ENCODE results near the gene DYNLT1. TPM values are rescaled to one million over a fixed set of nuclear protein-coding genes. Genes with fewer than 3 reads are reported as not detected.
A peak's percentile ranks its signal among the peaks of the same experiment; 100 is the strongest.
"Not testable (repeated sequence)": the region's sequence is repeated elsewhere in the genome, so short reads cannot be mapped to it uniquely, and the experiment has no call there.

DYNLT1 gene
- 100 to 1,000 TPM; 111 to 127 TPM for total RNA-seq

DNA sequence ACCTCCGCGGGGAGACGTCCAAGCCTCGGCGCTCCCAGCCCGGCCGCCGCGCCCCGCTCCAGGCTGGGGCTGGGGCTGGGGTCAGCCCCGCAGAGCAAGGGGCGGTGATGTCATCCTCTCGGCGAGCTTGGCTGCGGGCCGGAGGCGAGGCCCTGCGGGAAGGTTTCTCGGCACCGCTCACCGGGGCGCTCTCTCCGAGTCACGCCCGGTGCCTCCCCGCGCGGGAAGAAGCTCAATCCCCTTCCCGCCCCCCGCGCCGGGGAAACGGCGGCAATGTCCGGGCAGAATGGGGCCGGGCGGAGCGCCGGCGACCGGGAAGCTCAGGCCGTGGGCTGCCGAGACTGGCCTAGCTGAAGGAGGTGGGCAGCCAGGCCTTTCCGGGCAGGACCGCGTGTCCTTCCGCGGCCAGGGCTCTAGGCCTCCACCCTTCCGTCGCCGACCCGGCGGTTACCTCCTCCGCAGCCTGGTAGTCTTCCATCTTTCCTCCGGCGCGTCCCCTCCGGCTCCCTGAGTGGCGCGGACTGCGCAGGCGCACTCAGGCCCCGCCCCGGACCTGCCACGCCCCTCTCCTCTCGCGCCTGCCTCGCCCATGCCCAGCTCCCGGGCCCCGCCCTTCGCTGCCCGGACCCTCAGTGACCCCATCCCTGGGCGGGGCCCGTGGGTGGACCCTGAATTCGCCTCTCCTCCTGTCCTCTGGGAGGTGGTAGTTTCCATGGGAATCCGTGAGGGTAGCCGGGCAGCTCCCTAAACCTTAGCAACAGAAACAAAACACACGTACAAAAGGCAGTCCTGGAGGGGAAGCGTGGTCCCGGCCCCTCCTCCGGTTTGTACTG lies at the start of gene DYNLT1:
TSS of gene DYNLT1 (minus strand) at position 513 of the 833 bp plus-strand sequence. CDS start at position 478, 35 bp downstream.
- Mint-ChIP-seq H3K4me1 (ENCODE audit: low read depth) (peaks cover 83% of the 10 kb centered on the region), H3K4me3 (peak within 1 kb of the TSS; percentile 95), H3K36me3 (ENCODE audit: insufficient read depth in 2 of 2) (peaks cover 16 to 24% of the 10 kb centered on the region in 2 donors), H3K27me3 (ENCODE audit: low read depth) (no peaks in the 10 kb centered on the region), H3K27ac (peak within 1 kb of the TSS; percentile 99), H3K9me3 (no peaks in the 10 kb centered on the region)
- ATAC-seq (replicated peaks in 1 of 2) (peak; percentile 50 to 52), DNase-seq (peak; percentile 92 to 98)

DNA sequence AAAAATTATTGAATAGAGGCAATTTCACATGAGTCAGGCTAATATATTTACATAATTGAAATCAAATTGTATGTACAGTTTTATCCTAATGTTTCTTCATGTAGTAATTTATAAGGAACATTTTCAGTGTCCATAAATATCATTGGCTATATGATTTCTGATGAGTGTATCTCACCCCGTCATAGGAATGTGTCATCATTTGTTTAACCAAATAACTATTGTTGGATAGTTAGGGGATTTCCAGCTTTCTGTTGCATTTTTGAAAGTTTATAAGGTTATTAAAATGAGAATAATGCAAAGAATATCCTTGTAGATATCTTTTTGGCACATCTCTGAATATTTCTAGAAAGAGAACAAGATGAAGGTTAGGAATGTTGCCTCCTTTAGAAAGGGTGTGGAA lies 44.3 kb upstream of the DYNLT1 start:
- no peaks in the 10 kb centered on the region for H3K27me3 Mint-ChIP-seq (ENCODE audit: low read depth)
- H3K9me3 Mint-ChIP-seq = no peaks in the 10 kb centered on the region
- H3K27ac Mint-ChIP-seq = peak overlapping the region; percentile 50
- peaks cover 52% of the 10 kb centered on the region for H3K4me1 Mint-ChIP-seq (ENCODE audit: low read depth)
- ATAC-seq (replicated peaks in 1 of 2) (no peak), DNase-seq (no peak)
- no peak overlapping the region for H3K4me3 Mint-ChIP-seq
- H3K36me3 Mint-ChIP-seq (ENCODE audit: insufficient read depth in 2 of 2) = peaks cover 20 to 42% of the 10 kb centered on the region in 2 donors

DNA sequence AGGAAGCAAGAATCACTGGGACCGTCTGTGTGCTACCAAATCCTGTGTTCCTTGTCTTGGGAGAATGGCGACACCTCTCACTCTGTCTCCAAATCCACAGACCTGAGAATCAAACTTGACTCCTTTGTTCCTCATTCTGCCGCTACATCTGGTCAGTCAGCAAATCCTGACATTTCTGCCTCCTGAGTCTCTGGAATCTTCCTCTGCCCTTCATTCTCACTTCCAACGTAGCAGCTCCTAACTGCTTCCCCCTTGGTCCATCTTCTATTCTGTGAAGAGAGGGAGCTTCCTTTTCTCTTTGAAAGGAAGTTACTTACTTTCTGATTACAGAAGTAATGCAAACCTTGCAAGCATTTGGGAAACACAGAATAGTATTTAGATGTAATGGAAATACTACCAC lies 43.0 kb upstream of the DYNLT1 start:
- peaks cover 66% of the 10 kb centered on the region for H3K4me1 Mint-ChIP-seq (ENCODE audit: low read depth)
- peak overlapping the region; percentile 59 for H3K27ac Mint-ChIP-seq
- no peaks in the 10 kb centered on the region for H3K27me3 Mint-ChIP-seq (ENCODE audit: low read depth)
- peaks cover 22 to 48% of the 10 kb centered on the region in 2 donors for H3K36me3 Mint-ChIP-seq (ENCODE audit: insufficient read depth in 2 of 2)
- H3K9me3 Mint-ChIP-seq = no peaks in the 10 kb centered on the region
- peak overlapping the region in 1 of 2 donors; percentile 16 for H3K4me3 Mint-ChIP-seq
- DNase-seq = no peak
- ATAC-seq (replicated peaks in 1 of 2) = no peak

DNA sequence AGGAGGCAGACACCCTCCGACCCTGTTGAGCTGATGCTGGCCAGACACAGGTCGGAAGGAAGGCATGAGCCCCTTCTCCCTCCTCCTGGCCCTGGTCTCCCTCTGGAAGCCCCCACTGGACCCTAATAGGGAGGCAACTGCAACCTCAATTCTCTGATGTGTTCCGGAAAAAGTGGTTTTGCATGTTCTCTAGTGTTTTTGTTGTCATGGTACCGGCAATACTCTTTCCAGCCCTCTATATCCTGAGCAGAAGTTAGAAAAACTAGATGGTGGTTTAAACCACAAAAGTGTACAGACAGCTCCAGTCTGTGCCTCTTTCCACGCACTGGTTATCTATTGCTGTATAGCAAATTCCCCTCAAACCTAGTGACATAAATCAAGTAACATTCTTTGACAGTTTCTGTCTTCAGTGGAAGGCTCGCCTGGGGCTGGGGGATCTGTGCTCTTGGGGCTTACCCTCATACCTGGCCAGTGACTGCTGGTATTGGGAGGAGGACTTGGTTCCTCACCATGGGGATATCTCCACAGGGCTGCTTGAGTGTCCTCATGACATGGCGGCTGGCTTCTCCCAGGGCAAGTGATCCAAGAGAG lies 42.3 kb upstream of the DYNLT1 start:
- Mint-ChIP-seq H3K27me3 (ENCODE audit: low read depth) (no peaks in the 10 kb centered on the region), H3K27ac (peak overlapping the region; percentile 43), H3K9me3 (no peaks in the 10 kb centered on the region), H3K4me3 (peak overlapping the region in 1 of 2 donors; percentile 16), H3K4me1 (ENCODE audit: low read depth) (peaks cover 69% of the 10 kb centered on the region), H3K36me3 (ENCODE audit: insufficient read depth in 2 of 2) (peaks cover 22 to 50% of the 10 kb centered on the region in 2 donors)
- peak; percentile 87 to 89 for ATAC-seq (replicated peaks in 1 of 2)
- DNase-seq = peak; percentile 15 to 29

DNA sequence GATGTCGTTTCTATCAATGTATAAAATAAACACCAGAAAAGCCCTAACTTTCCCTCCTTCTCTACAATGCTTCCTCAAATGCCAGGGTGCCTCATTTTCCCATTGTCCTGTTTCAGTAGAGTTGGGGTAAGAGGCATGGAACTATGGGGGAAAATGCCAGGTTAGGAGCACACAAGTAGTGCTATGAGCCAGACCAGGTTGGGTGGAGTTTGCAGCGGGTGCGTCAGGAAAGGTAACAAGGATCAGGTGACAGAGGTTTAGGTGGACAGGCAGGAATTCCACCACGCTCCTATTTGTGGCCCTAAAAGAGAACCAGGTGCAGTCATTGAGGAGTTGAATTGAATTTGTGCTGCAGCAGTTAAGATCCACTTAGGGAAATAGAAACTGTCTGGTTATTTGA lies 41.8 kb upstream of the DYNLT1 start:
- Mint-ChIP-seq H3K27ac (peak overlapping the region; percentile 43), H3K4me1 (ENCODE audit: low read depth) (peaks cover 73% of the 10 kb centered on the region), H3K36me3 (ENCODE audit: insufficient read depth in 2 of 2) (peaks cover 24 to 53% of the 10 kb centered on the region in 2 donors), H3K9me3 (no peaks in the 10 kb centered on the region), H3K4me3 (peak overlapping the region; percentile 16 to 20), H3K27me3 (ENCODE audit: low read depth) (no peaks in the 10 kb centered on the region)
- DNase-seq (no peak), ATAC-seq (replicated peaks in 1 of 2) (no peak)

DNA sequence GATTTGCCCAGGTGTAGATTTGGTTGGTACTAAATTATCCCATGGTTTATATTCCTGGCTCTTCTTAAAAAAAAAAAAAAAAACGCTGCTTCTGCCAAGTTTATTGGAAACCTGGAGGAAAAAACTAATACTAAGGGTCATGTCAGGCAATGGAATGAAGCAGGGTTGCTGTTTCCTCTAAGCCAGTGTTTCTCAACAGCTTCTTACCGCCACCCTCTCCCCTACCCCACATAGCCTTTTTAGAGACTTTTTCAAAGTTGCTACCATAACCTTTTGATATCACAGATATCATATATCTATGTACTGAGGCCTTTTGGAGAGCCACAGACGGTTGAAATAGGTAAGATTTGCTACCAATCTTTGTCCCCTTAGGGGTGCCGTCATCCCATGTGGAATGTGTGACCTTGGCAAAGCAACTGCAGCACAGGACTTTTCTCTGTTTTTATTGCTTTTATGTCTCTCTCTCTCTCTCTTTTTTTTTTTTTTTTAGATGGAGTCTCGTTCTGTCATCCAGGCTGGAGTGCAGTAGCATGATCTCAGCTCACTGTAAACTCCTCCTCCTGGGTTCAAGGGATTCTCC lies 40.3 kb upstream of the DYNLT1 start:
- H3K27me3 Mint-ChIP-seq (ENCODE audit: low read depth) = no peaks in the 10 kb centered on the region
- no peaks in the 10 kb centered on the region for H3K9me3 Mint-ChIP-seq
- peaks cover 23 to 63% of the 10 kb centered on the region in 2 donors for H3K36me3 Mint-ChIP-seq (ENCODE audit: insufficient read depth in 2 of 2)
- ATAC-seq (replicated peaks in 1 of 2) (no peak), DNase-seq (no peak)
- H3K4me3 Mint-ChIP-seq = no peak overlapping the region
- H3K27ac Mint-ChIP-seq = peak overlapping the region; percentile 61
- peaks cover 77% of the 10 kb centered on the region for H3K4me1 Mint-ChIP-seq (ENCODE audit: low read depth)

DNA sequence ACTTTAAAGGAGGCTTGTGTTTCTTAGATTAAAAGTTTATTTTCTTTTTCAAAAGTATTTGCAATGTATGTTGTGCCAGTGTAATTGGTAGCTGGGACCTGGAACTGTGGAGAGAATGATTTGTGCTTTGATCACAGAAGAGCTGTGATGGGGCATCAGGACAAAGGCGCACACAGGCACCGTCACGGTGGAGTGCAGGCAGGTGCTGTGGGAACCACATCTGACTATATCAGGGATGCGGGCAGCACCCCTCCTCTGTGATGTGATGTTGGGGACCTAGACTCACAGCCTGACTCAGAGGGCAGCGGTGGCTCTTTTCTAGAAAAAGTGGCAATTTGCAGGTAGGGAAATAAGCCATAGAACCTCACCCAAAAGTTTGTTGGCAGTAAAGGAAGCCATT lies 39.8 kb upstream of the DYNLT1 start:
- H3K27me3 Mint-ChIP-seq (ENCODE audit: low read depth) = no peaks in the 10 kb centered on the region
- no peaks in the 10 kb centered on the region for H3K9me3 Mint-ChIP-seq
- no peak overlapping the region for H3K4me3 Mint-ChIP-seq
- H3K4me1 Mint-ChIP-seq (ENCODE audit: low read depth) = peaks cover 72% of the 10 kb centered on the region
- H3K27ac Mint-ChIP-seq = peak overlapping the region; percentile 29
- peak in 1 of 2 donors; percentile 23 for DNase-seq
- peak in 1 of 2 donors; percentile 30 for ATAC-seq (replicated peaks in 1 of 2)
- peaks cover 26 to 62% of the 10 kb centered on the region in 2 donors for H3K36me3 Mint-ChIP-seq (ENCODE audit: insufficient read depth in 2 of 2)

DNA sequence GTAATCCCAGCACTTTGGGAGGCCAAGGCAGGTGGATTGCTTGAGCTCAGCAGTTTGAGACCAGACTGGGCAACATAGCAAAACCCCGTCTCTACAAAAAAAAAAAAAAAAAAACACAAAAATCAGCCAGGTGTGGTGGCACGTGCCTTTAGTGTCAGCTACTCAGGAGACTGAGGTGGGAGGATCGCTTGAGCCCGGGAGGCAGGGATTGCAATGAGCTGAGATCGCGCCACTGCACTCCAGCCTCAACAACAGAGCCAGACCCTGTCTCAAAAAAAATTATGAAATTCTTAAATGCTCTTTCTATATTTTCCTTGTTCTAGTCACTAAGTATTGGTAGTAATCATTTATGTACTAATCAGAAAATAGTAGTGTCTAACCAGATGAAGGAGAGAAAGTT lies 35.9 kb upstream of the DYNLT1 start:
- H3K27me3 Mint-ChIP-seq (ENCODE audit: low read depth) = no peaks in the 10 kb centered on the region
- ATAC-seq (replicated peaks in 1 of 2) (no peak), DNase-seq (no peak)
- peak overlapping the region; percentile 17 for H3K27ac Mint-ChIP-seq
- H3K4me3 Mint-ChIP-seq = no peak overlapping the region
- peaks cover 29 to 61% of the 10 kb centered on the region in 2 donors for H3K36me3 Mint-ChIP-seq (ENCODE audit: insufficient read depth in 2 of 2)
- peaks cover 55% of the 10 kb centered on the region for H3K4me1 Mint-ChIP-seq (ENCODE audit: low read depth)
- H3K9me3 Mint-ChIP-seq = no peaks in the 10 kb centered on the region

DNA sequence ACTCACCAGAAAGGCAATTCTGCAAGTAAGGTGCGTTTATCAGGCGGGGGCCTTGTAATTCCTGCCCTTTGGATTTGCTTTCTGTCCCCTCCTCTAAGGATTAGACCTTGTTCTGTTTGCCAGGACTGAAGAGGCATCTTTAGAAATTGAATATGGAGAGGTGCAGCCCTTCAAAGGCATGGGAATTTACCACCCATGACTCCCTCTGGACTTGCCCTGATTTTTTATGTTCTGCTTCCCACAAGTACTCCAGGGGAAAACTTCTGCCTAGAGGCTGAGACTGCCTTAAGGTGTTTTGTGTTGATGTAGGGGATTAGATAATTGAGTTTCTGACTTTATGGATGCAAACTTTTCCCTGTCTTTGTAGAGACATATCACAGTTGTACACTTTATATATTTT lies 35.5 kb upstream of the DYNLT1 start:
- Mint-ChIP-seq H3K36me3 (ENCODE audit: insufficient read depth in 2 of 2) (peaks cover 29 to 63% of the 10 kb centered on the region in 2 donors), H3K9me3 (no peaks in the 10 kb centered on the region), H3K27me3 (ENCODE audit: low read depth) (no peaks in the 10 kb centered on the region), H3K4me1 (ENCODE audit: low read depth) (peaks cover 56% of the 10 kb centered on the region), H3K27ac (no peak overlapping the region), H3K4me3 (no peak overlapping the region)
- ATAC-seq (replicated peaks in 1 of 2) = no peak
- no peak for DNase-seq

DNA sequence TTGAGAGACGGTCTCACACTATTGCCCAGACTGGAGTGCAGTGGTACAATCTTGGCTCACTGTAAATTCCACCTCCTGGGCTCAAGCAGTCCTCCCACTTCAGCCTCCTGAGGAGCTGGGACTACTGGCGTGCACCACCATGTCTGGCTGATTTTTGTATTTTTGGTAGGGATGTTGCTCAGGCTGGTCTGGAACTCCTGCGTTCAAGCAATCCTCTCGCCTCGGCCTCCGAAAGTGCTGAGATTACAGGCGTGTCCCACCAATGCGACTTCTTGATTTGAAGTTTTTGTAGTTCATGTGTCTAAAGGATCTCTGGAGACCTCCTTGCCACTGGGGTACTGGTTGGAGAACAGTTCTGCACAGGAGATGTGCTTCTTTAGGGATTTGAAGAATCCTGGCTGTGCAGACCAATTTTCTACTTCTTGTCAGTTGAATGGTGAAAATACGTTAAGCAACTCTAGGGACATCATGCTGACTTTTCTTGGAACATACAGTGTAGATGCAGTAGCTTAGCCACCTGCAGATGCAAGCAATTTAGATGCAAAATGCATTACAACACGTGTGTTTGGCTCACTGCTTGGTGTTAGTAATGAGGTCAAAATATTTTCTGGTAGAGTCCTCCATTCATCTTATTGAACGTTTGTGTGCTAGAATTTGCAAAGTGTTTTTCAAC lies 33.5 kb upstream of the DYNLT1 start:
- no peaks in the 10 kb centered on the region for H3K27me3 Mint-ChIP-seq (ENCODE audit: low read depth)
- no peak overlapping the region for H3K4me3 Mint-ChIP-seq
- H3K36me3 Mint-ChIP-seq (ENCODE audit: insufficient read depth in 2 of 2) = peaks cover 24 to 65% of the 10 kb centered on the region in 2 donors
- no peak for DNase-seq
- peaks cover 0 to 1% of the 10 kb centered on the region in 2 donors for H3K9me3 Mint-ChIP-seq
- peaks cover 37% of the 10 kb centered on the region for H3K4me1 Mint-ChIP-seq (ENCODE audit: low read depth)
- H3K27ac Mint-ChIP-seq = peak overlapping the region; percentile 19
- ATAC-seq (replicated peaks in 1 of 2) = no peak

DNA sequence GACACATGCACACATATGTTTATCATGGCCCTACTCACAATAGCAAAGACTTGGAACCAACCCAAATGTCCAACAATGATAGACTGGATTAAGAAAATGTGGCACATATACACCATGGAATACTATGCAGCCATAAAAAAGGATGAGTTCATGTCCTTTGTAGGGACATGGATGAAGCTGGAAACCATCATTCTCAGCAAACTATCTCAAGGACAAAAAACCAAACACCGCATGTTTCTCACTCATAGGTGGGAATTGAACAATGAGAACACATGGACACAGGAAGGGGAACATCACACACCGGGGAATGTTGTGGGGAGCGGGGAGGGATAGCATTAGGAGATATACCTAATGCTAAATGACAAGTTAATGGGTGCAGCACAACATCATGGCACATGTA lies 32.6 kb upstream of the DYNLT1 start:
- H3K4me3 Mint-ChIP-seq; H3K9me3 Mint-ChIP-seq; ATAC-seq (replicated peaks in 1 of 2); DNase-seq; H3K27me3 Mint-ChIP-seq (ENCODE audit: low read depth): not testable (repeated sequence)
- Mint-ChIP-seq H3K36me3 (ENCODE audit: insufficient read depth in 2 of 2) (peaks cover 26 to 58% of the 10 kb centered on the region in 2 donors), H3K27ac (peak overlapping the region; percentile 40), H3K4me1 (ENCODE audit: low read depth) (peaks cover 29% of the 10 kb centered on the region)

DNA sequence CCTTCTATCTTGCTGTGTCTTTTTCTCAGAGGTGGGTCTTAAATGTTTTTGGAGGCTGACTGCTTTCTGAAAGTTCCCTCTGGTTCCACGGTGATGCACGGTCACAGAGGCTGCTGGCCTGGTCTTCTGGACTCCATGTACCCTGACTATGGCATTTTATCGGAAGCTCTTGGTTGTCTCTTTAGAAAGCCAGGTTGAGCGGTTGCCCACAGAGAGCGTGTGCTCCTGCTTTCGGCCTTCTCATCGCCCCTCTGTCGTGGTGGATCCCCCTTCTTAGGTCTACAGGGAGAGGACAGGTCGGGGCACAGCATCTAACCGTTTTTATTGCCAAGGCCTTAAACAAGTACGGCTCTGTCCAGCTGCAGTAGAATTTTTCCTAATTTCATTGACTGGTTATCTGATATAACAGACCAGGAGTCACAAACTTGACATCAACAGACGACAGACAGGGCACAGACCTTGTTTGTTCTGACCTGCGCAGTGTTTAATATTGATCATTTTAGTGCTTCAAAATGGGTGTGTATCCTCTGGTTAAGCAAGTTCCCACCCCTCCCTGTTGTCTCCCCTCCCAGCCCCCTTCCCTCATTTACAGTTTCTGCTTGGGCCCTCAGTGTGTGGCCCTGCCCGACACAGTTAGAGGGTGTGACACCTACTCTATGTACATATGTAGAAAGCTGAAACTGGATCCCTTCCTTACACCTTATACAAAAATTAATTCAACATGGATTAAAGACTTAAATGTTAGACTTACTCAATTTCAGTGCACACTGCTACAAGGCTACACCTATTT lies 30.0 kb upstream of the DYNLT1 start:
- DNase-seq (no peak), ATAC-seq (replicated peaks in 1 of 2) (no peak)
- H3K27ac Mint-ChIP-seq = peak overlapping the region; percentile 81
- H3K4me3 Mint-ChIP-seq = no peak overlapping the region
- peaks cover 21 to 45% of the 10 kb centered on the region in 2 donors for H3K36me3 Mint-ChIP-seq (ENCODE audit: insufficient read depth in 2 of 2)
- peaks cover 0 to 1% of the 10 kb centered on the region in 2 donors for H3K9me3 Mint-ChIP-seq
- no peaks in the 10 kb centered on the region for H3K27me3 Mint-ChIP-seq (ENCODE audit: low read depth)
- peaks cover 16% of the 10 kb centered on the region for H3K4me1 Mint-ChIP-seq (ENCODE audit: low read depth)
